Liver (tissue), 9 donors: ENCODE data around the gene ROBO4. TPM values are rescaled to one million over a fixed set of nuclear protein-coding genes. Genes with fewer than 3 reads are reported as not detected.
A peak's percentile ranks its signal among the peaks of the same experiment; 100 is the strongest.

Experiments used
- DNase-seq: peaks from one replicate; pipeline ENCODE4 v3.0.0-alpha.2; 2017; ENCODE audit warnings: low spot score
- H3K27ac ChIP-seq, 2 donors: one replicate each; pipeline ENCODE4 v1.7.0; 2013; ENCODE audit warnings: inconsistent platforms in 2 of 2, low read length in 2 of 2, control low read depth in 1 of 2, low read depth in 1 of 2, mild to moderate bottlenecking in 1 of 2
- H3K27me3 ChIP-seq, 4 donors: one replicate each; pipeline versions ENCODE4 v1.6.1 to v1.7.0; 2013; ENCODE audit warnings: low read length in 3 of 4, inconsistent platforms in 1 of 4, mild to moderate bottlenecking in 1 of 4, moderate library complexity in 1 of 4; ENCODE audit not compliant: control insufficient read depth in 4 of 4, insufficient read depth in 4 of 4
- H3K36me3 ChIP-seq, 4 donors: one replicate each; pipeline versions ENCODE4 v1.6.1 to v1.7.0; 2013; ENCODE audit warnings: low read length in 3 of 4, mild to moderate bottlenecking in 3 of 4, low read depth in 1 of 4, moderate library complexity in 1 of 4; ENCODE audit not compliant: control insufficient read depth in 4 of 4, insufficient read depth in 3 of 4
- H3K4me1 ChIP-seq, 4 donors: one replicate each; pipeline versions ENCODE4 v1.6.1 to v1.7.0; 2013; ENCODE audit warnings: low read length in 3 of 4, mild to moderate bottlenecking in 3 of 4, moderate library complexity in 1 of 4; ENCODE audit not compliant: control insufficient read depth in 4 of 4, insufficient read depth in 4 of 4
- H3K4me3 ChIP-seq, 3 donors: one replicate each; pipeline versions ENCODE4 v1.6.1 to v1.7.0; 2013; ENCODE audit warnings: low read length in 3 of 3, control low read depth in 1 of 3, low read depth in 1 of 3, mild to moderate bottlenecking in 1 of 3
- H3K9ac ChIP-seq, 2 donors: one replicate each; pipeline ENCODE4 v1.7.0; 2013; ENCODE audit warnings: low read length in 2 of 2, mild to moderate bottlenecking in 2 of 2, moderate library complexity in 2 of 2, control low read depth in 1 of 2, low read depth in 1 of 2
- H3K9me3 ChIP-seq, 4 donors: one replicate each; pipeline versions ENCODE4 v1.6.1 to v1.7.0; 2013; ENCODE audit warnings: low read length in 3 of 4; ENCODE audit not compliant: control insufficient read depth in 4 of 4
- ATF3 ChIP-seq: IDR thresholded peaks from 2 replicates; pipeline ENCODE4 v1.6.1; 2016; ENCODE audit warnings: antibody characterized with exemption
- CTCF ChIP-seq: fragments of 150-350 bp; IDR thresholded peaks from 2 replicates; pipeline ENCODE4 v1.5.1; 2017; ENCODE audit warnings: improper control_type of control experiment, low read depth, low read length; ENCODE audit not compliant: missing input control
- EGR1 ChIP-seq, 2 donors: IDR thresholded peaks; 2 replicates each; pipeline ENCODE4 v1.6.1; 2016 to 2018; ENCODE audit warnings: antibody characterized with exemption in 2 of 2, low read depth in 2 of 2
- FOXA1 ChIP-seq: IDR thresholded peaks from 2 replicates; pipeline ENCODE4 v1.6.1; 2016; ENCODE audit warnings: antibody characterized with exemption
- FOXA2 ChIP-seq: IDR thresholded peaks from 2 replicates; pipeline ENCODE4 v1.6.1; 2016; ENCODE audit warnings: antibody characterized with exemption
- GABPA ChIP-seq, 2 donors: IDR thresholded peaks in 1 of 2; conservative IDR thresholded peaks in 1 of 2; 2 replicates each; pipeline ENCODE4 v1.6.1; 2016; ENCODE audit warnings: antibody characterized with exemption in 2 of 2, mild to moderate bottlenecking in 1 of 2, moderate library complexity in 1 of 2
- HNF4A ChIP-seq, 2 donors: conservative IDR thresholded peaks; 2 replicates each; pipeline ENCODE4 v1.6.1; 2016; ENCODE audit warnings: antibody characterized with exemption in 2 of 2, mild to moderate bottlenecking in 2 of 2
- HNF4G ChIP-seq: IDR thresholded peaks from 2 replicates; pipeline ENCODE4 v1.6.1; 2016; ENCODE audit warnings: antibody characterized with exemption
- JUND ChIP-seq, 2 donors: IDR thresholded peaks; 2 replicates each; pipeline ENCODE4 v1.6.1; 2016; ENCODE audit warnings: antibody characterized with exemption in 2 of 2
- NR2F2 ChIP-seq: IDR thresholded peaks from 2 replicates; pipeline ENCODE4 v1.6.1; 2016; ENCODE audit warnings: antibody characterized with exemption
- RAD21 ChIP-seq, 2 donors: IDR thresholded peaks; 2 replicates each; pipeline ENCODE4 v1.6.1; 2016; ENCODE audit warnings: antibody characterized with exemption in 2 of 2, mild to moderate bottlenecking in 2 of 2
- REST ChIP-seq: IDR thresholded peaks from 2 replicates; pipeline ENCODE4 v1.6.1; 2016; ENCODE audit warnings: antibody characterized with exemption, mild to moderate bottlenecking
- RXRA ChIP-seq, 2 donors: IDR thresholded peaks; 2 replicates each; pipeline ENCODE4 v1.6.1; 2017 to 2018; ENCODE audit warnings: antibody characterized with exemption in 2 of 2, mild to moderate bottlenecking in 1 of 2
- SP1 ChIP-seq: IDR thresholded peaks from 2 replicates; pipeline ENCODE4 v1.6.1; 2018; ENCODE audit warnings: antibody characterized with exemption, mild to moderate bottlenecking
- TAF1 ChIP-seq: conservative IDR thresholded peaks from 2 replicates; pipeline ENCODE4 v1.6.1; 2016; ENCODE audit warnings: antibody characterized with exemption, mild to moderate bottlenecking
- YY1 ChIP-seq: IDR thresholded peaks from 2 replicates; pipeline ENCODE4 v1.6.1; 2016; ENCODE audit warnings: antibody characterized with exemption, mild to moderate bottlenecking
- ZBTB33 ChIP-seq: IDR thresholded peaks from 2 replicates; pipeline ENCODE4 v1.6.1; 2016; ENCODE audit warnings: antibody characterized with exemption
- WGBS: extraction: QIAGEN DNeasy Blood & Tissue Kit; methylation state at CpG from one replicate; pipeline ENCODE4 v1.1.7; 2013; 5-methylcytosine and 5-hydroxymethylcytosine counted together
- polyA plus RNA-seq, 2 donors: library from polyadenylated mRNA; stranded (reverse) in 1 of 2; unstranded in 1 of 2; fragments of 200-250 nt in 1 of 2; fragments of >200 nt in 1 of 2; fragmentation: Nextera tagmentation in 1 of 2; extraction: Ambion mirVana in 1 of 2; gene quantifications; one replicate each; pipeline versions ENCODE4 v1.2.1 to v1.2.3, GENCODE V29; 2013 to 2015
- total RNA-seq, 2 donors: library from RNA; depleted of rRNA; stranded (reverse); fragments of >200 nt; gene quantifications; one replicate each; pipeline ENCODE4 v1.2.3, GENCODE V29; 2014
- TF ChIP-seq, protein P1 (sequence below): IDR thresholded peaks from 2 replicates; pipeline ENCODE4 v1.6.1; 2016; ENCODE audit warnings: antibody characterized with exemption
- donor health status: healthy.
- donor health status: healthy.
- donor health status: healthy.
- donor health status: healthy.
- donor health status: healthy.

Gene ROBO4
- total and polyA plus RNA-seq, 4 donors: 2.5 to 17.2 (median 7.6) TPM

- Histone ChIP-seq H3K27ac (no peak overlapping the region), H3K9ac (no peak overlapping the region), H3K36me3 (no peaks in the 10 kb centered on the region), H3K4me3 (no peak overlapping the region), H3K4me1 (peaks cover 6 to 43% (median 28%) of the 10 kb centered on the region in 4 donors), H3K27me3 (no peaks in the 10 kb centered on the region), H3K9me3 (no peaks in the 10 kb centered on the region)
- DNase-seq: no peak
- TF ChIP-seq ATF3 (no peak), SP1 (no peak), EGR1 (IDR thresholded peaks at IDR 0.05; ENCODE audit: low read depth in 2 of 2) (no peak), JUND (IDR thresholded peaks at IDR 0.05) (no peak)
- 44% methylated on average over 3 of the region's 3 CpGs for WGBS
These were observed 33.1 kb upstream of the ROBO4 start for GRCh38 chr11:124930799-124931198.

DNA sequence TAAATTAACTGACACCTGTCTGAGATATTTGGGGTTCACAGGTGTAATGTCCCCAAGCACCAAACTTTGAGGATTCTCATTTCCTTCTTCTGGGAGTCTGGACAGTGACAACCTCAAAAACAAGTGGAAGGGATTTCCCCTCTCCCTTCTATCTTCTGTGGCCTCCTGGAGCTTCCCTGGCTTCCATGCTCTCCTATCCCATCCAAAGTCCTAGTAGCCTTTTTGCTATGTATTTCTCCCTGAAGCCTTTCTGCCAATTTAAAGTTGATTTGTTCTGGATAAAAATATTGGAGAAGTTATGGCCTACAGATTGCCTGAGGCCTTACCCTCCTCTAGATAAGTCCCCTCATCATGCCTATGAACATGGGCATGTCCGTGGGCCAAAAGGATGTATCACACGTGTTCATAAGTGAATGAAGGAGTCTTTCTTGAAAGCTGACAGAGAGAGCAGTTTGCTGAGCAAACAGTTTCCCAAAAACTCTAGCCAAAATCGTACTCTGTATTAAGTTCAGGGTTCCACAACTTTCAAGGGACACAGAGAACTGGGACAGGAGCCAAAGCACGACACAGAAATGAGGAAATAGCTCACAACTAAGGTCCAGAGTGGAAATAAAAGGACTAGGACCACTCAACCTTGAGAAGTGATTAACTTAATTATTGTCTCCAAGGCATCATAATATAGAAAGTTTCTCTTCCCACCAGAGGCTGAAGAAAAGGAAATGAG lies 31.4 kb upstream of the ROBO4 start:
- H3K4me3 ChIP-seq: no peak overlapping the region
- TF ChIP-seq ZBTB33 (peak; percentile 63), RXRA (IDR thresholded peaks at IDR 0.05) (peak; percentile 73 to 85), ATF3 (no peak), FOXA2 (peak; percentile 50), GABPA (IDR thresholded peaks at IDR 0.05 in 1 of 2, conservative IDR thresholded peaks at IDR 0.05 in 1 of 2) (peak in 1 of 2 donors; percentile 59), JUND (IDR thresholded peaks at IDR 0.05) (peak; percentile 51 to 80), HNF4A (conservative IDR thresholded peaks at IDR 0.05) (peak; percentile 99), CTCF (no peak), SP1 (peak; percentile 95), HNF4G (peak; percentile 93), NR2F2 (no peak), FOXA1 (no peak), YY1 (peak; percentile 45), TAF1 (no peak), REST (peak; percentile 33), EGR1 (IDR thresholded peaks at IDR 0.05; ENCODE audit: low read depth in 2 of 2) (peak in 1 of 2 donors; percentile 45), RAD21 (IDR thresholded peaks at IDR 0.05) (peak; percentile 43 to 48)
- TF ChIP-seq, protein P1, sequence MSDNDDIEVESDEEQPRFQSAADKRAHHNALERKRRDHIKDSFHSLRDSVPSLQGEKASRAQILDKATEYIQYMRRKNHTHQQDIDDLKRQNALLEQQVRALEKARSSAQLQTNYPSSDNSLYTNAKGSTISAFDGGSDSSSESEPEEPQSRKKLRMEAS: peak; percentile 67
- H3K9ac ChIP-seq: no peak overlapping the region
- H3K36me3 ChIP-seq: no peaks in the 10 kb centered on the region
- H3K9me3 ChIP-seq: no peaks in the 10 kb centered on the region
- H3K27me3 ChIP-seq: no peaks in the 10 kb centered on the region
- 14% methylated on average over 4 of the region's 4 CpGs for WGBS
- H3K4me1 ChIP-seq: peaks cover 3 to 30% (median 17%) of the 10 kb centered on the region in 4 donors
- DNase-seq: no peak
- peak overlapping the region; percentile 38 to 77 for H3K27ac ChIP-seq
